HepG2 (cell line): Measurements from ENCODE around the gene DENND5B. TPM values are rescaled to one million over a fixed set of nuclear protein-coding genes. Genes with fewer than 3 reads are reported as not detected.

Experiments used
- ATAC-seq: fragments of 200-7000 bp; cut with Tn5 transposase; 3 replicates; pipeline ENCODE4 v1.9.1; 2020; ENCODE audit warnings: mild to moderate bottlenecking, moderate library complexity
- BruUV-seq: library from RNA; stranded (reverse); fragments of 400-500 nt; replicated peaks from 2 replicates; lab custom pipeline; 2021; lab: Mats Ljungman, UMichigan
- CTCF ChIA-PET: fragments of 300-600 bp; formaldehyde crosslinking; extraction: SDS; loops from one replicate; lab custom pipeline; 2021; ENCODE audit warnings: low total read pairs, inconsistent platforms, low intra/inter-chr PET ratio; lab: Yijun Ruan, JAX
- POLR2A ChIA-PET: fragments of 350-600 bp; sonication (Branson Sonifier 250); formaldehyde crosslinking; loops from one replicate; lab custom pipeline; 2020; ENCODE audit warnings: antibody characterized with exemption, inconsistent platforms; lab: Yijun Ruan, JAX
- DNase-seq: peaks from one replicate; pipeline ENCODE4 v3.0.0-alpha.2; 2015; ENCODE audit warnings: low spot score
- FAIRE-seq: peaks from 3 replicates; lab custom pipeline; 2011; peaks lifted over from hg19 to GRCh38; lab: Jason Lieb, UNC
- H2AFZ ChIP-seq: one replicate; pipeline ENCODE4 v1.6.1; 2011; ENCODE audit warnings: low read length, inconsistent platforms
- H3K27ac ChIP-seq: fragments of 300-600 bp; 3 replicates; pipeline ENCODE4 v1.8.0; 2011; ENCODE audit warnings: mixed run types, mild to moderate bottlenecking, mixed read lengths, low read length, inconsistent platforms; ENCODE audit not compliant: insufficient read depth; ENCODE audit errors: extremely low read length
- H3K27me3 ChIP-seq, 2 experiments: fragments of 200-600 bp in 1 of 2; 2 replicates in 1 of 2; 3 replicates in 1 of 2; pipeline versions ENCODE4 v1.6.0 to v1.8.0; 2011; ENCODE audit warnings: low read length in 2 of 2, mild to moderate bottlenecking in 2 of 2, moderate library complexity in 2 of 2, inconsistent platforms in 1 of 2; ENCODE audit not compliant: insufficient read depth in 2 of 2, control insufficient read depth in 1 of 2
- H3K36me3 ChIP-seq, 2 experiments: fragments of 200-600 bp in 1 of 2; replicated peaks in 1 of 2; 2 replicates in 1 of 2; 3 replicates in 1 of 2; pipeline versions ENCODE4 v1.5.1 to v1.8.0; 2011; ENCODE audit warnings: low read length in 2 of 2, inconsistent platforms in 1 of 2; ENCODE audit not compliant: insufficient read depth in 2 of 2, control insufficient read depth in 1 of 2
- H3K4me1 ChIP-seq: 2 replicates; pipeline ENCODE4 v1.5.1; 2012; ENCODE audit warnings: low read length, inconsistent platforms; ENCODE audit not compliant: insufficient read depth
- H3K4me2 ChIP-seq: 2 replicates; pipeline ENCODE4 v1.6.0; 2011; ENCODE audit warnings: low read depth, low read length, inconsistent platforms
- H3K4me3 ChIP-seq, 3 experiments: fragments of 200-600 bp in 1 of 3; sonication (generic), shearing (Covaris generic) in 1 of 3; replicated peaks in 1 of 3; 2 replicates each; pipeline ENCODE4 v1.5.1; 2011 to 2016; ENCODE audit warnings: low read length in 3 of 3, inconsistent platforms in 2 of 3, low read depth in 2 of 3, mild to moderate bottlenecking in 2 of 3, control low read depth in 1 of 3, mixed read lengths in 1 of 3; ENCODE audit not compliant: insufficient read depth in 1 of 3
- H3K79me2 ChIP-seq: one replicate; pipeline ENCODE4 v1.6.1; 2011; ENCODE audit warnings: low read length, inconsistent platforms; ENCODE audit not compliant: insufficient read depth
- H3K9ac ChIP-seq: 2 replicates; pipeline ENCODE4 v1.6.0; 2011; ENCODE audit warnings: mild to moderate bottlenecking, low read depth, low read length, inconsistent platforms; ENCODE audit not compliant: insufficient read depth
- H3K9me3 ChIP-seq: 2 replicates; pipeline ENCODE4 v1.5.1; 2012; ENCODE audit warnings: mild to moderate bottlenecking, low read length
- H4K20me1 ChIP-seq: 2 replicates; pipeline ENCODE4 v1.6.0; 2011; ENCODE audit warnings: inconsistent platforms, mild to moderate bottlenecking, low read length, moderate library complexity; ENCODE audit not compliant: insufficient read depth
- ATF7 ChIP-seq, 2 experiments: fragments of 450-650 bp in 1 of 2; sonication (generic) in 1 of 2; formaldehyde crosslinking in 1 of 2; IDR thresholded peaks; 2 replicates each; pipeline versions ENCODE4 v1.4.0 to v1.6.1; 2016 to 2020; ENCODE audit warnings: antibody characterized with exemption in 1 of 2, mild to moderate bottlenecking in 1 of 2, missing genetic modification reagents in 1 of 2
- CSRNP2 ChIP-seq: sonication (generic); formaldehyde crosslinking; conservative IDR thresholded peaks from 2 replicates; pipeline ENCODE4 v1.8.0; 2022; ENCODE audit warnings: low read depth, missing genetic modification reagents
- NBN ChIP-seq: fragments of 450-650 bp; conservative IDR thresholded peaks from 2 replicates; pipeline ENCODE4 v1.6.1; 2017
- PPARG ChIP-seq: conservative IDR thresholded peaks from 2 replicates; pipeline ENCODE4 v1.6.1; 2016; ENCODE audit warnings: missing biosample characterization, missing genetic modification reagents
- RNF219 ChIP-seq: sonication (generic); formaldehyde crosslinking; IDR thresholded peaks from 2 replicates; pipeline ENCODE4 v1.5.0; 2020; ENCODE audit warnings: mild to moderate bottlenecking, missing genetic modification reagents
- ZGPAT ChIP-seq: IDR thresholded peaks from 2 replicates; pipeline ENCODE4 v1.6.1; 2016; ENCODE audit warnings: mild to moderate bottlenecking
- ZNF343 ChIP-seq: sonication (generic); formaldehyde crosslinking; IDR thresholded peaks from 2 replicates; pipeline ENCODE4 v1.4.0; 2020; ENCODE audit warnings: mild to moderate bottlenecking, missing genetic modification reagents
- ZNF563 ChIP-seq: sonication (generic); formaldehyde crosslinking; IDR thresholded peaks from 2 replicates; pipeline ENCODE4 v1.8.0; 2022; ENCODE audit warnings: mild to moderate bottlenecking, moderate library complexity, missing genetic modification reagents
- ZNF572 ChIP-seq: sonication (generic); formaldehyde crosslinking; IDR thresholded peaks from 2 replicates; pipeline ENCODE4 v1.5.1; 2020; ENCODE audit warnings: mild to moderate bottlenecking, missing genetic modification reagents
- ZNF598 ChIP-seq: sonication (generic); formaldehyde crosslinking; IDR thresholded peaks from 2 replicates; pipeline ENCODE4 v1.5.1; 2020; ENCODE audit warnings: mild to moderate bottlenecking, missing genetic modification reagents, borderline replicate concordance
- WGBS: methylation state at CpG from one replicate; pipeline ENCODE4 v1.1.6; 2017; ENCODE audit warnings: low lambda C conversion rate; 5-methylcytosine and 5-hydroxymethylcytosine counted together
- in situ Hi-C: cut with HindIII; loops from 2 replicates; pipeline ENCODE4 v1.10.0; 2017; ENCODE audit warnings: low pct_unique_long_range_greater_than_20kb; ENCODE audit not compliant: extremely low pct_ligation_motif_present
- intact Hi-C: fragments of 100-400 bp; cut with micrococcal nuclease; formaldehyde crosslinking; loops from one replicate; pipeline ENCODE4 v1.10.0; 2022; ENCODE audit not compliant: unreplicated experiment
- polyA plus RNA-seq, 8 experiments: library from polyadenylated mRNA; depleted of rRNA in 3 of 8; stranded (reverse) in 7 of 8; unstranded in 1 of 8; fragments of >200 nt; fragmentation: Illumina TruSeq in 4 of 8; extraction: Trizol in 4 of 8; gene quantifications; 2 replicates each; pipeline versions ENCODE4 v1.2.1 to v1.2.3, GENCODE V29; 2011 to 2016; ENCODE audit warnings: low read depth in 4 of 8, missing spikeins in 1 of 8, mixed read lengths in 1 of 8; ENCODE audit not compliant: insufficient read depth in 1 of 8
- total RNA-seq, 5 experiments: library from RNA; depleted of rRNA; stranded (reverse); fragments of >200 nt; fragmentation: Illumina TruSeq; extraction: Trizol; gene quantifications; 2 replicates each; pipeline ENCODE4 v1.2.3, GENCODE V29; 2016; ENCODE audit warnings: low read depth in 1 of 5
- TF ChIP-seq, protein P1 (sequence below): sonication (generic); formaldehyde crosslinking; conservative IDR thresholded peaks from 2 replicates; pipeline ENCODE4 v1.4.0; 2020; ENCODE audit warnings: missing genetic modification reagents

The DENND5B gene
- total and polyA plus RNA-seq, 2 of the 13 experiments (the other 11 are each of a cell fraction or from before 2014, with no cell fraction given) = 14.7 to 18.7 TPM

- H3K4me2 ChIP-seq = no peak overlapping the region
- H4K20me1 ChIP-seq = no peaks in the 10 kb centered on the region; the same call in 1 of the 2 replicates
- BruUV-seq = no TSS peak
- no peak overlapping the region for H2AFZ ChIP-seq
- CTCF ChIA-PET = no interaction called here
- no peaks in the 10 kb centered on the region for H3K27me3 ChIP-seq
- no peaks in the 10 kb centered on the region for H3K9me3 ChIP-seq
- TF ChIP-seq, protein P1, sequence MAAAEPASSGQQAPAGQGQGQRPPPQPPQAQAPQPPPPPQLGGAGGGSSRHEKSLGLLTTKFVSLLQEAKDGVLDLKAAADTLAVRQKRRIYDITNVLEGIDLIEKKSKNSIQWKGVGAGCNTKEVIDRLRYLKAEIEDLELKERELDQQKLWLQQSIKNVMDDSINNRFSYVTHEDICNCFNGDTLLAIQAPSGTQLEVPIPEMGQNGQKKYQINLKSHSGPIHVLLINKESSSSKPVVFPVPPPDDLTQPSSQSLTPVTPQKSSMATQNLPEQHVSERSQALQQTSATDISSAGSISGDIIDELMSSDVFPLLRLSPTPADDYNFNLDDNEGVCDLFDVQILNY (CRISPR knock-in tag) = no peak
- TF ChIP-seq RNF219 (CRISPR knock-in tag) (no peak), ZNF563 (CRISPR knock-in tag) (no peak), ZNF572 (CRISPR knock-in tag) (no peak), CSRNP2 (CRISPR knock-in tag) (no peak), PPARG (CRISPR knock-in tag) (no peak), ATF7 (IDR thresholded peaks at IDR 0.05) (no peak), ATF7 (CRISPR knock-in tag; IDR thresholded peaks at IDR 0.05) (no peak), ZGPAT (CRISPR knock-in tag) (no peak), ZNF343 (CRISPR knock-in tag) (no peak), ZNF598 (CRISPR knock-in tag) (no peak), NBN (no peak)
- TF ChIP-seq, all 625 proteins: peak for 0
- Histone ChIP-seq H3K36me3 (no peaks in the 10 kb centered on the region), H3K9ac (no peak overlapping the region), H3K27ac (no peak overlapping the region), H3K4me3 (no peak overlapping the region), H3K79me2 (peaks cover 44% of the 10 kb centered on the region), H3K4me1 (no peaks in the 10 kb centered on the region; the same call in 1 of the 2 replicates)
- ATAC-seq (no peak), DNase-seq (no peak), FAIRE-seq (no peak)
- POLR2A ChIA-PET = no interaction called here
- intact Hi-C loops (no loop called here), in situ Hi-C loops (loop anchor here (25.0 kb wide), 1 partner anchor 96 kb away; no protein-coding TSS in a partner anchor)
- WGBS = 98% methylated on average over 1 of the region's 1 CpG
Measured at GRCh38 chr12:31507966-31508365, 83.0 kb downstream of the DENND5B start.
